Upper lobe of left lung (tissue), 6 donors: ENCODE results near the gene DCBLD1. TPM values are rescaled to one million over a fixed set of nuclear protein-coding genes. Genes with fewer than 3 reads are reported as not detected.

ENCODE experiments used
- ATAC-seq, 2 donors: fragments of 200-7000 bp; cut with Tn5 transposase; one replicate each; pipeline ENCODE4 v1.9.1; 2022; ENCODE audit warnings: mild to moderate bottlenecking in 2 of 2, moderate library complexity in 2 of 2; ENCODE audit not compliant: low FRiP score in 2 of 2
- DNase-seq, 2 donors: peaks; one replicate each; pipeline ENCODE4 v3.0.0-alpha.2; 2019 to 2020
- H3K27ac ChIP-seq, 4 donors: fragments of 200-600 bp; sonication (generic); one replicate each; pipeline ENCODE4 v1.5.1; 2016 to 2019
- H3K27me3 ChIP-seq, 4 donors: fragments of 200-600 bp; sonication (generic); one replicate each; pipeline ENCODE4 v1.5.1; 2017 to 2019
- H3K36me3 ChIP-seq, 4 donors: fragments of 200-600 bp; sonication (generic); one replicate each; pipeline ENCODE4 v1.5.1; 2016 to 2019
- H3K4me1 ChIP-seq, 4 donors: fragments of 200-600 bp; sonication (generic); one replicate each; pipeline ENCODE4 v1.5.1; 2018 to 2019
- H3K4me3 ChIP-seq, 4 donors: fragments of 200-600 bp; sonication (generic); one replicate each; pipeline ENCODE4 v1.5.1; 2017 to 2019; ENCODE audit warnings: mild to moderate bottlenecking in 2 of 4, moderate library complexity in 1 of 4
- H3K9me3 ChIP-seq, 4 donors: fragments of 200-600 bp; sonication (generic); one replicate each; pipeline ENCODE4 v1.5.1; 2018 to 2019
- CTCF ChIP-seq, 6 experiments: fragments of 450-650 bp in 4 of 6; fragments of 200-600 bp in 2 of 6; sonication (generic) in 2 of 6; IDR thresholded peaks; one replicate each; pipeline ENCODE4 v1.5.1; 2016 to 2019; ENCODE audit warnings: antibody characterized with exemption in 6 of 6
- EP300 ChIP-seq, 4 donors: sonication (generic); formaldehyde crosslinking; IDR thresholded peaks; one replicate each; pipeline ENCODE4 v1.5.1; 2017; ENCODE audit warnings: antibody characterized with exemption in 4 of 4, control low read depth in 2 of 4
- POLR2A ChIP-seq, 4 donors: fragments of 450-650 bp; IDR thresholded peaks; one replicate each; pipeline ENCODE4 v1.5.1; 2016 to 2017; ENCODE audit warnings: antibody characterized with exemption in 4 of 4, mild to moderate bottlenecking in 2 of 4
- POLR2AphosphoS5 ChIP-seq, 2 donors: sonication (generic); formaldehyde crosslinking; IDR thresholded peaks; one replicate each; pipeline ENCODE4 v1.5.1; 2017; ENCODE audit warnings: antibody characterized with exemption in 2 of 2
- WGBS, 2 donors: methylation state at CpG; one replicate each; pipeline ENCODE4 v1.1.5; 2017 to 2018; 5-methylcytosine and 5-hydroxymethylcytosine counted together
- total RNA-seq, 6 donors: library from RNA; depleted of rRNA in 4 of 6; stranded (reverse); fragments of >200 nt in 4 of 6; gene quantifications; one replicate each; pipeline versions ENCODE4 v1.1.0 to v1.2.1, GENCODE V29; 2016 to 2021
- donor health status: DM: no; HTN: no; CAD: no; lungs with moderate emphysema.
- donor health status: DM: no; HTN: yes; CAD: no; lungs with severe emphysema.

The DCBLD1 gene
- total RNA-seq, 6 donors from 2014 or later, result 12.5 to 48.1 (median 19.6) TPM

- TF ChIP-seq POLR2AphosphoS5 (IDR thresholded peaks at IDR 0.05) (no peak), CTCF (IDR thresholded peaks at IDR 0.05) (no peak), POLR2A (IDR thresholded peaks at IDR 0.05) (no peak), EP300 (IDR thresholded peaks at IDR 0.05) (no peak)
- no peaks in the 10 kb centered on the region for H3K9me3 ChIP-seq
- peaks cover 0 to 5% (median 3%) of the 10 kb centered on the region in 4 donors for H3K4me1 ChIP-seq
- ATAC-seq (no peak), DNase-seq (no peak)
- no peaks in the 10 kb centered on the region for H3K27me3 ChIP-seq
- no peak overlapping the region for H3K4me3 ChIP-seq
- no peak overlapping the region for H3K27ac ChIP-seq
- H3K36me3 ChIP-seq, result peaks cover 0 to 4% (median 0%) of the 10 kb centered on the region in 4 donors
- WGBS, 2 donors, result 38 to 40% methylated on average over 3 of the region's 3 CpGs
Measured at GRCh38 chr6:117555262-117555849, 72.9 kb downstream of the DCBLD1 start.

GRCh38 chr6:117555882-117556498 is 73.5 kb downstream of the DCBLD1 start:
- TF ChIP-seq CTCF (IDR thresholded peaks at IDR 0.05), result peak in 5 of 6 experiments; percentile 71 to 80 (median 79)
- TF ChIP-seq POLR2AphosphoS5 (IDR thresholded peaks at IDR 0.05), result no peak
- no peak for TF ChIP-seq EP300 (IDR thresholded peaks at IDR 0.05)
- no peak for TF ChIP-seq POLR2A (IDR thresholded peaks at IDR 0.05)
- no peak overlapping the region for H3K27ac ChIP-seq
- no peak overlapping the region for H3K4me3 ChIP-seq
- H3K4me1 ChIP-seq, result peaks cover 0 to 3% (median 3%) of the 10 kb centered on the region in 4 donors
- H3K27me3 ChIP-seq, result no peaks in the 10 kb centered on the region
- DNase-seq (no peak), ATAC-seq (peak in 1 of 2 donors; percentile 70)
- whole genome bisulfite sequencing, 2 donors, result 20 to 22% methylated on average over 5 of the region's 5 CpGs
- H3K36me3 ChIP-seq, result peaks cover 0 to 6% (median 0%) of the 10 kb centered on the region in 4 donors
- H3K9me3 ChIP-seq, result no peaks in the 10 kb centered on the region

- peaks cover 0 to 3% (median 3%) of the 10 kb centered on the region in 4 donors for H3K4me1 ChIP-seq
- H3K4me3 ChIP-seq, result no peak overlapping the region
- peaks cover 0 to 12% (median 4%) of the 10 kb centered on the region in 4 donors for H3K36me3 ChIP-seq
- TF ChIP-seq POLR2AphosphoS5 (IDR thresholded peaks at IDR 0.05) (no peak), CTCF (IDR thresholded peaks at IDR 0.05) (no peak), EP300 (IDR thresholded peaks at IDR 0.05) (no peak), POLR2A (IDR thresholded peaks at IDR 0.05) (no peak)
- 77 to 93% methylated on average over 3 of the region's 3 CpGs for WGBS, 2 donors
- DNase-seq (no peak), ATAC-seq (no peak)
- H3K27me3 ChIP-seq, result no peaks in the 10 kb centered on the region
- no peak overlapping the region for H3K27ac ChIP-seq
- H3K9me3 ChIP-seq, result no peaks in the 10 kb centered on the region
Measured at GRCh38 chr6:117557951-117558350, 75.5 kb downstream of the DCBLD1 start.

- no peak for TF ChIP-seq POLR2AphosphoS5 (IDR thresholded peaks at IDR 0.05)
- no peak for TF ChIP-seq CTCF (IDR thresholded peaks at IDR 0.05)
- TF ChIP-seq POLR2A (IDR thresholded peaks at IDR 0.05), result no peak
- no peak for TF ChIP-seq EP300 (IDR thresholded peaks at IDR 0.05)
- H3K27ac ChIP-seq, result no peak overlapping the region
- H3K4me3 ChIP-seq, result no peak overlapping the region
- no peak for ATAC-seq
- WGBS, 2 donors, result 89 to 92% methylated on average over 4 of the region's 4 CpGs
- H3K27me3 ChIP-seq, result no peaks in the 10 kb centered on the region
- peaks cover 0 to 18% (median 6%) of the 10 kb centered on the region in 4 donors for H3K36me3 ChIP-seq
- peaks cover 0 to 3% (median 3%) of the 10 kb centered on the region in 4 donors for H3K4me1 ChIP-seq
- no peak for DNase-seq
- H3K9me3 ChIP-seq, result no peaks in the 10 kb centered on the region
Measured at GRCh38 chr6:117558818-117559217, 76.3 kb downstream of the DCBLD1 start.
